Measurements from ENCODE around the gene FER.
"Not testable (repeated sequence)": the region's sequence is repeated elsewhere in the genome, so short reads cannot be mapped to it uniquely, and the experiment has no call there.

Gene FER

DNA sequence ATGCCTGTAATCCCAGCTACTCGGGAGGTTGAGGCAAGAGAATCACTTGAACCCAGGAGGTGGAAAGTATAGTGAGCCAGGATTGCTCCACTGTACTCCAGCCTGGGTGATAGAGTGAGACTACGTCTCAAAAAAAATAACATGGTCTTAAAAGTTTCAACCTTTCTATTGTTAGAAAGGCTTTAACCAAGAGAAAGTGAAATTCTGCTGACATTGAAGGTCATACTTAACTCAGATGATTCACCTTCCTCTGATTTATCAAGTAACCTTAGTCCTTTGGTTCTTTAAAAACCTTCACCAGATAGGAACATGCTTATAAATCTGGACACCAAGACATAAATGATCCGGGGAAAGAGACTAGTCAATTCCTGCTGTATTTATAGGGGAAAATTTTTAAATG is 73.3 kb downstream of the FER start:
- Histone ChIP-seq H3K36me3 (ENCODE audit: insufficient read depth, low read length) (no peaks in the 10 kb centered on the region), H3K27me3 (ENCODE audit: insufficient read depth, low read length) (no peaks in the 10 kb centered on the region), H3K9me3 (ENCODE audit: low read length) (no peaks in the 10 kb centered on the region), H2AFZ (ENCODE audit: low read depth, low read length) (no peak overlapping the region), H3K4me3 (ENCODE audit: low read length) (no peak overlapping the region), H3K4me1 (ENCODE audit: insufficient read depth, low read length) (no peaks in the 10 kb centered on the region)

DNA sequence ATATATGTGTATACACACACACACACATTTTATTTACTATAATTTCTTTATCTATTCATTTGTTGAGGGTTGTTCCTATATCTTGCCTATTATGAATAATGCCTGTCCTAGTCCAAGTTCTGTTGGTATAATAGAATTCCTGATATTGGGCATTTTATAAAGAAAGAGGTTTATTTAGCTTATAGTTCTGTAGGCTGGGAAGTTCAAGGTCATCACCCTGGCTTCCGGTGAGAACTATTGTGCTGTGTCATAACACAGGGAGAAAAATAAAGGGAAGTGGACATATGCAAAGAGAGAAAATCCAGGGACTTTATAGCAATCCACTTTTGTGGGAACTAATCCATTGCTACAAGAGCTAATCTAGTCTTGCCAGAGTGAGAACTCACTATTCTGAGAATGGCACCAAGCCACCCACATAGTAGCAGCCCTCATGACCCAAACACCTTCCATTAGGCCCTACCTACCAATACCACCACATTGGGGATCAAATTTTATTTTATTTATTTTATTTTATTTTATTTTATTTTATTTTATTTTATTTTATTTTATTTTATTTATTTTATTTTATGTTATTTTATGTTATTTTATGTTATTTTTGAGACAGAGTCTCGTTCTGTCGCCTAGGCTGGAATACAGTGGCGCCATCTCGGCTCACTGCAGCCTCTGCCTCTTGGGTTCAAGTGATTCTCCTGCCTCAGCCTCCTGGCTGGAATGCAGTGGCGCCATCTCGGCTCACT is 74.7 kb downstream of the FER start:
- no peaks in the 10 kb centered on the region for H3K4me1 ChIP-seq (ENCODE audit: insufficient read depth, low read length)
- no peak overlapping the region for H3K4me3 ChIP-seq (ENCODE audit: low read length)
- H3K36me3 ChIP-seq (ENCODE audit: insufficient read depth, low read length), result no peaks in the 10 kb centered on the region
- H3K27me3 ChIP-seq (ENCODE audit: insufficient read depth, low read length), result no peaks in the 10 kb centered on the region
- no peaks in the 10 kb centered on the region for H3K9me3 ChIP-seq (ENCODE audit: low read length)
- H2AFZ ChIP-seq (ENCODE audit: low read depth, low read length), result no peak overlapping the region

DNA sequence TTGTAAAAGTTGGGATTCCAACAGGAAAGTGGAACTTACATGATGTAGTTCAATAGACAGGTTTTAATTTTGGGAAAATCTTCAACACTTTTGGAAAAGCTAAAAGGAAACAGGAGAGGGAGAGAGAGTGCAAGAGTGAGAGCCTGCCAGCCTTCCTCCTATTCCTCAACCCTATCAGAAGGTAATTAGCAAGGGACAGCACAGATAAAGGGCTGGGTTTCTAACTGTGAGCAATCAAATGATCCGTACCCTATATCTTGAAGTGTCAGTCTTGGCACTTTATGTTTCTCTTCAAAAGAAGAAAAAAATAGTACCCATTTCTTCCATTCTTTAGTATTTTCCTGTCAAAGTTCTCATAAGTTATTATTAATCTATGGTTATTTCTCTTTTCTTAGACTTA is 79.4 kb downstream of the FER start:
- Histone ChIP-seq H3K9me3 (ENCODE audit: low read length) (no peaks in the 10 kb centered on the region), H3K4me3 (ENCODE audit: low read length) (no peak overlapping the region)

DNA sequence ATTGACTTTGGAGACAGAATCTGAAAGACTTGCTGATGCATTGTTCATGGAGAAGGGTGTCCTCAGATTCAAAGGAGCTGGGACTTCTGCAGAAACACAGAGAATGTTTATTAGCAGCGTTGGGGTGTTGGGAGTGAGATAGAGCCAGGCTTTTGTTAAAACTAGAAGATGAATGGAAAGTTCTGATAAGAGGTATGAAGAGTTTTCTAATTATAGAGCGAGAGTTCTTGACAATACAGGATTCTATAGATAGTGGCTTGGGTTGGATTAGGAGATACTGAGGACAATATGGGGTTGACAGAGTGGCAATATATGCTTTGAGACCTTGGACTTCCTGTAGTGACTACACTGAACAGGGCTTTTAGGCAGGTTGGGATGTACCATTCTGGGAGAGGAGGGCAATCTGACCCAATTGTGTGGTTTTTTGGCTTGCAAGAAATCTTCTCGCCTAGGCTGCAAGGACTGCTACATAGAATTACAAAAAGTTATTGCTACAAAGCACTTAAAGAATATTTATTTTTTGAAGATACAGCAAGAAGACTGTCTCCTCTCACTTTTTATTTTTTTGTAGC is 83.1 kb downstream of the FER start:
- peaks cover 8% of the 10 kb centered on the region for H3K4me1 ChIP-seq (ENCODE audit: insufficient read depth, low read length)

More for the DNA sequence above, 79.4 kb downstream of the FER start:
- H2AFZ ChIP-seq (ENCODE audit: low read depth, low read length), result no peak overlapping the region
- H3K36me3 ChIP-seq (ENCODE audit: insufficient read depth, low read length), result no peaks in the 10 kb centered on the region
- no peaks in the 10 kb centered on the region for H3K27me3 ChIP-seq (ENCODE audit: insufficient read depth, low read length)
- peaks cover 5% of the 10 kb centered on the region for H3K4me1 ChIP-seq (ENCODE audit: insufficient read depth, low read length)

DNA sequence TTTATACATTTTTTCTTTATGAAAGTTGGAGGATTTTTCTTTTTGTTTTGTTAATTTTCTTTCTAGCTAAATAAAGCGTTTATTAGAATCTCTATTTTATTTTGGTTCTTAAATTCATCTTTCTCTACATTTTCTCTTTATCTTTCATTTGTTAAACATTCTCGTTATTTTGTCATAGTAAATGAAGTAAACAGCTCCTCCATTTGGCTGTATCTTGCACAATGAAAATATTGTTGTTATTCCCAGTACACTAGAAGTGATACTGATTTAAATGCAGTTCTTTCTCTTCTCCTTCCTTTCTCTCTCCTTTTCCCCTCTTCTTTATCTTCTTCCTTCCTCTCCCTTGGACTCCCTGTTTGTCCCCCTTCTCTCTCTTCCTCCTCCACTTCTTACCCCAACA is 88.8 kb downstream of the FER start:
- Histone ChIP-seq H2AFZ (ENCODE audit: low read depth, low read length) (no peak overlapping the region), H3K27me3 (ENCODE audit: insufficient read depth, low read length) (no peaks in the 10 kb centered on the region)

More for the DNA sequence above, 83.1 kb downstream of the FER start:
- no peak overlapping the region for H2AFZ ChIP-seq (ENCODE audit: low read depth, low read length)
- H3K36me3 ChIP-seq (ENCODE audit: insufficient read depth, low read length), result no peaks in the 10 kb centered on the region
- no peak overlapping the region for H3K4me3 ChIP-seq (ENCODE audit: low read length)
- H3K27me3 ChIP-seq (ENCODE audit: insufficient read depth, low read length), result no peaks in the 10 kb centered on the region
- H3K9me3 ChIP-seq (ENCODE audit: low read length), result no peaks in the 10 kb centered on the region

DNA sequence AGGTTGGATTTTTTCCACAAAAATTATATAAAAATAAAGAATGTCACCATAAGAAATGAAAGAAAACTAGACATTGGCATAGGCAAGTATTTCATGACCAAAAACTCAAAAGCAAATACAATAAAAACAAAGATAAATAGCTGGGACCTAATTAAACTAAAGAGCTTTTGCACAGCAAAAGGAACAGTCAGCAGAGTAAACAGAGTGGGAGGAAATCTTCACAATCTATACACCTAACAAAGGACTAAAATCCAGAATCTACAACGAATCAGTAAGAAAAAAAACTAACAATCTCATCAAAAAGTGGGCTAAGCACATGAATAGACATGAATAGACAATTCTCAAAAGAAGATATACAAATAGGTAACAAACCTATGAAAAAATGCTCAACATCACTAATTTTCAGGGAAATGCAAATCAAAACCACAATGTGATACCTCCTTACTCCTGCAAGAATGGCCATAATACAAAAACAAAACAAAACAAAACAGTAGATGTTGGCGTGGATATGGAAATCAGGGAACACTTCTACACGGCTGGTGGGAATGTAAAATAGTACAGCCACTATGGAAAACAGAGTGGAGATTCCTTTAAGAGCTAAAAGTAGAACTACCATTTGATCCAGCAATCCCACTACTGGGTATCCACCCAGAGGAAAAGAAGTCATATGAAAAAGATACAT is 94.7 kb downstream of the FER start:
- H3K9me3 ChIP-seq (ENCODE audit: low read length); H2AFZ ChIP-seq (ENCODE audit: low read depth, low read length); H3K4me3 ChIP-seq (ENCODE audit: low read length); H3K36me3 ChIP-seq (ENCODE audit: insufficient read depth, low read length); H3K4me1 ChIP-seq (ENCODE audit: insufficient read depth, low read length); H3K27me3 ChIP-seq (ENCODE audit: insufficient read depth, low read length): not testable (repeated sequence)

More for the DNA sequence above, 88.8 kb downstream of the FER start:
- H3K36me3 ChIP-seq (ENCODE audit: insufficient read depth, low read length), result peaks cover 1% of the 10 kb centered on the region
- H3K4me3 ChIP-seq (ENCODE audit: low read length), result no peak overlapping the region
- peaks cover 8% of the 10 kb centered on the region for H3K4me1 ChIP-seq (ENCODE audit: insufficient read depth, low read length)
- H3K9me3 ChIP-seq (ENCODE audit: low read length), result no peaks in the 10 kb centered on the region

DNA sequence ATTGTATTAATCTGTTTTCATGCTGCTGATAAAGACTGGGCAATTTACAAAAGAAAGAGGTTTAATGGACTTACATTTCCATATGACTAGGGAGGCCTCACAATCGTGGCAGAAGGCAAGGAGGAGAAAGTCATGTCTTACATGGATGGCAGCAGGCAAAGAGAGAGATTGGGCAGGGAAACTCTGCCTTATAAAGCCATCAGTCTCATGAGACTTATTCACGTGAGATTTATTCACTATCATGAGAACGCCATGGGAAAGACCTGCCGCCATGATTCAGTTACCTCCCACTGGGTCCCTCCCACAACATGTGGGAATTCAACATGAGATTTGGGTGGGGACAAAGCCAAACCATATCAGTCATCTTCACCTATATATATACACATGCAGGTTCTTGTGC is 103.4 kb downstream of the FER start:
- H3K4me1 ChIP-seq (ENCODE audit: insufficient read depth, low read length); H3K36me3 ChIP-seq (ENCODE audit: insufficient read depth, low read length); H2AFZ ChIP-seq (ENCODE audit: low read depth, low read length); H3K4me3 ChIP-seq (ENCODE audit: low read length); H3K9me3 ChIP-seq (ENCODE audit: low read length); H3K27me3 ChIP-seq (ENCODE audit: insufficient read depth, low read length): not testable (repeated sequence)

DNA sequence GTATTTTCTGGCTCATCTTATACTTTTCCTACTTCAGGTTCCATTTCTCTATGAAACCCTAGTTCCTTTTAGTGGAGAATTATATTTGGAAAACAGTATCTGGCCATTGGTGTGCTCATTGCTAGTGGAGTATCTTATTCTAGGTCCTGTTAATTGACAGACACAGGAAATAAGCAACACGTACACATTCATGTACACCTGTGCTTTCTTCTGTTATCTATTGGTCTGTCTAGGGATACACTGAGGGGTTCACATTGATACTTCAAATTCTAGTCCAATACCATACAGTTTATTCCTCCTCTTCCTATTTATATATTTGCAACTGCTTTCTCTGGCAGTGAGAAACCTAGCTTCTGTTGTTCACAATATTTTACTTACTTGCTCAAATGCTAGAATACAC is 110.2 kb downstream of the FER start:
- Histone ChIP-seq H3K27me3 (ENCODE audit: insufficient read depth, low read length) (no peaks in the 10 kb centered on the region), H3K4me3 (ENCODE audit: low read length) (no peak overlapping the region), H2AFZ (ENCODE audit: low read depth, low read length) (no peak overlapping the region), H3K9me3 (ENCODE audit: low read length) (no peaks in the 10 kb centered on the region), H3K4me1 (ENCODE audit: insufficient read depth, low read length) (no peaks in the 10 kb centered on the region), H3K36me3 (ENCODE audit: insufficient read depth, low read length) (no peaks in the 10 kb centered on the region)

DNA sequence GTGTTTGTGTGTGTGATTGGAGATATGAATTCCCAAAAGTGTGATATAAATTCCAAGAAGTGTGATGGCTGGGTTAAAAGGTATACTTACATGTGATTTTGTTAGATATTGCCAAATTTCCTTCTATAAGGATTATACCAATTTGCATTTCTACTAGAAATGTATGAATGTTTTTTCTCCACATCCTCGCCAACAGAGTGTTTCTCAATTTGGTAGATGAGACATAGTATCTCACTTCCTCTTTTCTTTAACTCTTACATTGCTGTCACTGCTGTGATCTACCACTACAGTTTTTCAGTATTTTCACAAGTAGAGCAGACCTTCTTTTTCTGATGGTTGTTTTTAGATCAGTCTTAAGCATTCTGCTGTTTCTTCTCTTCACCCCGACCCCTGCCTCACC is 111.3 kb downstream of the FER start:
- H3K4me1 ChIP-seq (ENCODE audit: insufficient read depth, low read length), result no peaks in the 10 kb centered on the region

DNA sequence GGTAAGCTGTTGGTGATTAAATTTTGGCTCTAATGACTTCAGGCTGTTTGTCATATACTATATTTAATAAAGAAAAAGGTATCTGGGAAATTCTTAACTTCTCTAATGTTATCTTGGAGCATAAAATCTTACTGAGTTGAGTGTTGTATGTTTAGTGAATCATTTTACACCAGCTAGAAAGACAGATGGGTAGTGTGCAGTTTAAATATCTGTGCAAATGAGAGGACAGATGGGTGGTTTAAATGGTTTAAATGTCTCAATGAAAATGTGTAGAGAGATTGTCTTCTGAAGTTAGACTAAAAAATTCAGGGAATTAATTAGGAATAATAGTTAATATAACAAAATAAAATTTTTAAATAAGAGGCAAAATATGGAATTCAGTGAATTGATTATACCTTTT is 114.5 kb downstream of the FER start:
- Histone ChIP-seq H2AFZ (ENCODE audit: low read depth, low read length) (no peak overlapping the region), H3K4me1 (ENCODE audit: insufficient read depth, low read length) (no peaks in the 10 kb centered on the region), H3K36me3 (ENCODE audit: insufficient read depth, low read length) (no peaks in the 10 kb centered on the region), H3K4me3 (ENCODE audit: low read length) (no peak overlapping the region), H3K9me3 (ENCODE audit: low read length) (peaks cover 2% of the 10 kb centered on the region), H3K27me3 (ENCODE audit: insufficient read depth, low read length) (no peaks in the 10 kb centered on the region)

More for the DNA sequence above, 111.3 kb downstream of the FER start:
- Histone ChIP-seq H2AFZ (ENCODE audit: low read depth, low read length) (no peak overlapping the region), H3K9me3 (ENCODE audit: low read length) (no peaks in the 10 kb centered on the region), H3K27me3 (ENCODE audit: insufficient read depth, low read length) (no peaks in the 10 kb centered on the region), H3K36me3 (ENCODE audit: insufficient read depth, low read length) (no peaks in the 10 kb centered on the region), H3K4me3 (ENCODE audit: low read length) (no peak overlapping the region)

DNA sequence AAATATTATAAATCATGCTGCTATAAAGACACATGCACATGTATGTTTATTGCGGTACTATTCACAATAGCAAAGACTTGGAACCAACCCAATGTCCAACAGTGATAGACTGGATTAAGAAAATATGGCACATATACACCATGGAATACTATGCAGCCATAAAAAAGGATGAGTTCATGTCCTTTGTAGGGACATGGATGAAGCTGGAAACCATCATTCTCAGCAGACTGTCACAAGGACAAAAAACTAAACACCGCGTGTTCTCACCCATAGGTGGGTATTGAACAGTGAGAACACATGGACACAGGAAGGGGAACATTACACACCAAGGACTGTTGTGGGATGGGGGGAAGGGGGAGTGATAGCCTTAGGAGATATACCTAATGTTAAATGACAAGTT is 118.4 kb downstream of the FER start:
- H3K36me3 ChIP-seq (ENCODE audit: insufficient read depth, low read length); H3K4me3 ChIP-seq (ENCODE audit: low read length); H3K4me1 ChIP-seq (ENCODE audit: insufficient read depth, low read length); H3K9me3 ChIP-seq (ENCODE audit: low read length); H2AFZ ChIP-seq (ENCODE audit: low read depth, low read length); H3K27me3 ChIP-seq (ENCODE audit: insufficient read depth, low read length): not testable (repeated sequence)

DNA sequence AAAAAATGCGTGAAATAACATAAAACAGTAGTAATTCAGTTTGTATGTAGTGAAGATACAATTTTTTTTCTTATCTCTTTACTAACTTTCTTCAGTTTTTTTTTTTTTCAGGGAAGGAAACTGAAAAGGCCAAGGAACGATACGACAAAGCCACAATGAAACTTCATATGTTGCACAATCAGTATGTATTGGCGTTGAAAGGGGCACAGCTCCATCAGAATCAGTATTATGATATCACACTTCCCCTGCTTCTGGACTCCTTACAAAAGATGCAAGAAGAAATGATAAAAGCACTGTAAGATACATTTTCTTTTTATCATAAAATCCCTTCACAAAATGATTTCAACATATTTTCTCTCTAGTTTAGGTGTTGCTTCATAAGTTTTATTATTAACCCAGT is 120.0 kb downstream of the FER start:
- Histone ChIP-seq H3K4me3 (ENCODE audit: low read length) (no peak overlapping the region), H3K9me3 (ENCODE audit: low read length) (peaks cover 2% of the 10 kb centered on the region), H3K36me3 (ENCODE audit: insufficient read depth, low read length) (no peaks in the 10 kb centered on the region), H3K27me3 (ENCODE audit: insufficient read depth, low read length) (no peaks in the 10 kb centered on the region), H3K4me1 (ENCODE audit: insufficient read depth, low read length) (no peaks in the 10 kb centered on the region), H2AFZ (ENCODE audit: low read depth, low read length) (no peak overlapping the region)

DNA sequence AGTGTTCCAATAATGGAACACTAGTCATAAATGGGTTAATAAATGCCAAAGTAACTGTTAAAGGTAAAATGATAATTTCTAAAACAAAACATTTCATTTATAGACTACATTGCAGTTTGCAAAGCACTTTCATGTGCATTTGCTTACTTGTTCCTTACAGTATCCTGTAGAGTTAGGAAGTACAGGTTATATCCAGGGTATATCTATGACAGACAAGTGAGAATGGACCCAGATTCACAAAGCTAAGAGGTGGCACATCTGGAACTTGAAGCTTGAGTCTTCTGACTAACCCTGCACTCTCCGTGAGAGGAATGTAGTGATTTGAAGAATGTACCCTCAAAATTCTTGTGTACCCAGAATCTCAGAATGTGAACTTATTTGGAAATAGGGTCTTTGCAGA is 121.4 kb downstream of the FER start:
- Histone ChIP-seq H2AFZ (ENCODE audit: low read depth, low read length) (no peak overlapping the region), H3K4me1 (ENCODE audit: insufficient read depth, low read length) (no peaks in the 10 kb centered on the region), H3K9me3 (ENCODE audit: low read length) (peaks cover 2% of the 10 kb centered on the region), H3K4me3 (ENCODE audit: low read length) (no peak overlapping the region), H3K36me3 (ENCODE audit: insufficient read depth, low read length) (no peaks in the 10 kb centered on the region), H3K27me3 (ENCODE audit: insufficient read depth, low read length) (no peaks in the 10 kb centered on the region)
